GM18907 (cell line): Measurements from ENCODE around the gene TAX1BP3.

ENCODE experiments used
- ATAC-seq: cut with Tn5 transposase; IDR thresholded peaks from one replicate; pipeline ENCODE4 v1.9.1; 2021; ENCODE audit warnings: mild to moderate bottlenecking, moderate library complexity; ENCODE audit not compliant: unreplicated experiment

Gene TAX1BP3

DNA sequence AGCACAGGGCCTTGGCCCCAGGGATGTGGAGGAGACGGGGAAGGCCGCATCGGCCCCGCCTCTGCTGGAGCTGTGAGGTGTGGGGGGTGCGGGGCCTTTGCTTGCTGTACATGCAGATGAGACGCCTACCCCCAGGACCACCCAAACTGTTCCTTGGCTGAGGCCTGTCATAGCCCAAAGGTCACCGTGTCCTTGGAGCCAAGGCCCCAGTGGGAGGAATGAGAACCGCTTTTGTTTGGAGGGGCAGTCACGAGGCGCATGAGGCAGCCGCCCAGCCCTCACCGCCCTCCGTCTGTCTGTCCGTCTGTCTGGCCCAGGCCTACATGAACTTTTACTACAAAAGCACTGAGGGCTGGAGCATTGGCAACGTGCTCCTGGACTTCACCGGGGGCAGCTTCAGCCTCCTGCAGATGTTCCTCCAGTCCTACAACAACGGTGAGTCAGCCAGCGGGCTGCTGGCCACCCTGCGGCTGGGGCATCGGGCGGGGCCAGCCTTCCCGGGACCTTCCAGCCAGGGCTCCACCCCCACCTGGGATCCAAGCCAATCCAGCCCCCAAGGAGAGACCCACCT, 8.8 kb downstream of the TAX1BP3 start:
- ATAC-seq = no peak

DNA sequence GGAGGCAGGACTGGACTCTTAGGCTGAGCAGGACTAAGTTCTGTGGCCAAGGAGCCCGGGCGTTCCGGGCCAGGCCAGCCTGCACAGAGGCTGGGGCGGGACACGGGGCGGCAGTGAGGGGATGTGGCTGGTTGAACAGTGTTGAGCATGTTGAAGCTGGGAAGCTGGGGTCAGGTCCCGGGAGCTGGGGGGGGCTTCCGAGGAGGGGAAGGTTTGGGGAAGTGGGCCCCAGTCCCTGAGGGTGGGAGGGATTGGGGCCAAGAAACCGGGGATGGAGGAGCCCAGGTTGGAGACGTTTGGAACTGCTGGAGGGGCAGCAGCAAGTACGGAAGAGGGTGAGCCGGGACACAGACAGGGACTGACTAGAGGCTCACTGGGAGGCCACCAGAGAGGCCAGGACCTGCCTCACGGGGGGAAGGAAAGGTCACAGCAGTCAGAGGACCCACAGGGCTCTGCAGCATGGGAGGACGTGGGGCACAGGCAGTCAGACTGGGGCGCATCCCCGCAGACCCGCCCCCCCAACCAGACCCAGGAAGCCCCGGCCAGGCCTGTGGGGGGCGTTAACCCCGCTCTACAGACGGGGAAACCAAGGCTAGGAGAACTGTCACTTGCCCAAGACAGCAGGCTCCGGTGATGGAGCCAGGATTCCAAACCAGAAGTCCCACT, 9.5 kb downstream of the TAX1BP3 start:
- no peak for ATAC-seq

DNA sequence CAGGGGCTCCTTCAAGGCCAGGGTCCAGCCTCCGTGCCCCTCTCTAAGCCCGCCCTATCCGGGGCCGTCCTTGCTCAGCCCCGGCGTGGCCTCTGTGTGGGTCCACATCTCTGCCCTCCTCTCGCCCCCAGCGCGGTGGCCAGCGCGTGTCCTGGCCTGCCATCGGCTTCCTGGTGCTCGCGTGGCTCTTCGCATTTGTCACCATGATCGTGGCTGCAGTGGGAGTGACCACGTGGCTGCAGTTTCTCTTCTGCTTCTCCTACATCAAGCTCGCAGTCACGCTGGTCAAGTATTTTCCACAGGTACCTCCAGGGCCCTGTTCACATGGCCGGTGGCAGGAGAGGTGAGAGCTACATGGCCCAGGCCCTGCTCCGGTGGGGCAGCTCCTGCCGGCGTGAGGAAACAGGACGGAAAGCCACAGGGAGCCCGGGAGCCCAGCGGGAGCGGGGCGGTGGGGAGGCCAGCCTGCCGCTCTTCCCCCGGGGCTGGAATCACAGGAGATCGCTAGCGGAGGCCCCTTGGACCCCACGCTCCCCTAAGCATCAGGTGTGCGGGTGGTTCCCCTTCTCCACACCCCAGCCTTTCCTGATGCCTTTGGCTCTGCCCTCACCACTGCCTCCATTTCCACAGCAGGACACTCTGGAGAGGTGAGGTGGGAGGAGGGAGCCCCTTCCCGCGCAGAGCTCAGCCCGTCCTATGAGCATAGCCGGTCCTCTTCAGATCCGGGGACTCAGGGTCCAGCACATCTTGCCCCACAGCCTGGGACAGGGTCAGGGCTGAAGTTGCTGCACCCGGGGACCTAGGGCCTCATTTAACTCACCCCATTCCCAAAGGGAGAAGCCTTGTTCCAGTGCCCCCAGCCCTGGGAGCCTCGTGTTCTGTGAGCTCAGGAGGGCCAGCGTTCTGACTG, 10.2 kb downstream of the TAX1BP3 start:
- ATAC-seq = no peak

DNA sequence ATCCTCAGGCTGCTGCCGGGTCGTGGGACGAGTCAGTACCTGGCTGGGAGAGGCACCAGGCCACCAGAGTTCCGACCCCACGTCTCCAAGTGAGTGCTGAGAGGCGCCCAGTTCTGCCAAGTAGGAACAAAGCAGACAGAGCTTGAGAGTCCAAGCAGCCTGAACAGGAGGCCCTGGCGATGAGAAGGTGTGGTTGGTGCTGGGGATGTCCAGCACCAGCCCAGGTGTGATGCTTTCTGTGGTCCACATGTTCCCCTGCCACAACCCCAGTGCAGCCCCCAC, 10.8 kb downstream of the TAX1BP3 start:
- no peak for ATAC-seq

DNA sequence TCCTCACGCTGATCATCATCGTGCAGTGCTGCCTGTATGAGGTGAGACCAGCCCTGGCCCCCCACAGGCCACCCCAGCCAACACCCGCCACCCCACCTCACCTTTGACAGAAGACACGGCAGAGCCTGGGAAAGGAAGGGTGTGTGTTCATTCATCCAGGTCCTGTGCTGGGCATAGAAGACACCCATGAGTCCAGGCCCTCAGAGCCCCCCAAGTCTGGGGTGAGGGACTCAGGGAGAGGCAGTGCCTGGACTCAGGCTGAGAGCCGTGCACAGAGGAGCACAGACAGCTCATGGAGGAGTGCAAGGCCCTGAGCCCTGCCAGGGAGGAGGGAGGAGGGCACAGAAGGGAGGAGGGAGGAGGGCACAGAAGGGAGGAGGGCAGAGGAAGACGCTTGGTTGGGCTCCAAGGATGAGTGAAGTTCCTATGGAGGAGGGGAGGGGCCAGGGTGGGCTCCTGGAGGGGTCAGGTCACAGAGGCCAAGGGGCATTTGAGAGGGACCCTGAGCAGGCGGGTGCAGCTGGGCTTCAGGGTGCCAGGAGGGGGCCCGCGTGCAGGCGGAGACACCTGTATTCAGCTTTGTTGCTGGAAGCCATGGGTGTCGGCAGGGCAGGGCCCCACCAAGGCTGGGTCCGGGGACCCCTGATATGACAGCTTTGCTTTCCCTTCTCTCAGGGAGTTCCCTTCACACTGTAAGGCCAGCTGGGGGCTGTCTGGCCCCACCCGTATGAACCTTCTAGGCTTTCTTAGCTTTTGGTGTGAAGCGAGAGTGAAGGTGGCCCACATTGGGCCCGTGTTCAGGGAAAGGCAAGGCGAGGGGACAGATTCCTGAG, 11.4 kb downstream of the TAX1BP3 start:
- ATAC-seq = no peak

DNA sequence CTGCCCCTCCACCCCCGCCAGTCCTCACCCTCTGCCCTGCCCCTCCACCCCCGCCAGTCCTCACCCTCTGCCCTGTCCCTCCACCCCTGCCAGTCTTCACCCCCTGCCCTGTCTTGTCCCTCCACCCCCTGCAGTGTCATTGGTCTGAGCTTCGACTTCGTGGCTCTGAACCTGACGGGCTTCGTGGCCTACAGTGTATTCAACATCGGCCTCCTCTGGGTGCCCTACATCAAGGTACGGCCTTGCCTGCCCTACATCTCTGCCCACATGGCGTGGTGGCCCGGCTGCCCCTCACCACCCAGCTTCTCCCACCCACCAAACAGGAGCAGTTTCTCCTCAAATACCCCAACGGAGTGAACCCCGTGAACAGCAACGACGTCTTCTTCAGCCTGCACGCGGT, 12.0 kb downstream of the TAX1BP3 start:
- no peak for ATAC-seq

DNA sequence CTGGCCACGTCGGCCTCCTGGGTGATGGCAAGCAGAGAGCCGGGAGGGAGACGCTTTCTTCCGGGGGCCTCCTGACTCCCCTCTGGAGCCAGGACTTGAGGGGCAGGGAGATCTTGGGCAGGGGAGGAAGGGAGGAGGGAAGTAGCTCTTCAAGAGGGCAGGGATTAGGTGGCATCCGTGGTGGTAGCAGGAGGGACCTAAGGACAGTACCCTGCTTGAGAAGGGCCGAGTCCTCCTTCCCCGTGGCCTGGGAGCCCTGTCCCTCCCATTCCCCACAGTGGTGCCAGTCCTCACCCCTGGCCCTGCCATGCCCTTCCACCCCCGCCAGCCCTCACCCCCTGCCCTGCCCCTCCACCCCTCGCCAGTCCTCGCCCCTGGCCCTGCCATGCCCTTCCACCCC, 12.6 kb downstream of the TAX1BP3 start:
- no peak for ATAC-seq

DNA sequence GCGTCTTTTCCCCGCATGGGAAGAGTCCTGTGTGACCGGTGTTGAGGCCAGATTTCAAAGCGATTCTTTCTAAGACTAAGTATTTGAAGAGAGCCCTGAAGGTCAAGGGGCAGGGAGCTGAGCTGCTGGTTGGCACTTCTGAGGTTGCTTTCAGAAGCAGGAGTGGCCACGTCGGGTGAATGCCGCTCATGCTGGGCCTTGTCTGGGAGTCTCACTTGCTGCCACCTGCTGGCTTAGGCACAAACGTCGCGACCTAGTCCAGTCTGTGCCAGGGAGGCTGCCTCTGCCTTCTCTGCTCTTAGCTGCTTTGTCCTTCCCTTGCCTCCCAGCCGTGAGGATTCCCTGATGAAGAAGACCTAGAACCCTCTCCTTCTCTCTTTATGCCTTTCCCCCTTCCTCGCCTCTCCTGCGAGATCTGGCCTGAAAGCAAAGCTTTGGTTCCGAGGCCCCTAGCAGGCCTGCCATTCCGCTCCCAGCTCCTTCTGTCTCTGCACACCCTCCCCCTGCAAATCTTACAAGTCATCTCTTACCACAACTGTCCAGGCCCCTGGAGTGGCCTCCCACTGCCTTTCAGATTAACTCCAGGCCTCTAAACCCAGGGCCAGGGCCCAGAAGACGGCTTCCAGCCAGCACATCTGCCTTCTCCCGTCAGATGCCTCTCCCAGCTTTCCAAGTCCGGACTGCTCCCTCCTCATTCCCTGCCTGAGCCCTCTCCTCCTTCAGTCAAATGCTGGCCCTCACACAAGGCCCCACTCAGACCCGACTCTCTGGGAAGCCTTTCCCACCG, 20.4 kb downstream of the TAX1BP3 start:
- no peak for ATAC-seq

DNA sequence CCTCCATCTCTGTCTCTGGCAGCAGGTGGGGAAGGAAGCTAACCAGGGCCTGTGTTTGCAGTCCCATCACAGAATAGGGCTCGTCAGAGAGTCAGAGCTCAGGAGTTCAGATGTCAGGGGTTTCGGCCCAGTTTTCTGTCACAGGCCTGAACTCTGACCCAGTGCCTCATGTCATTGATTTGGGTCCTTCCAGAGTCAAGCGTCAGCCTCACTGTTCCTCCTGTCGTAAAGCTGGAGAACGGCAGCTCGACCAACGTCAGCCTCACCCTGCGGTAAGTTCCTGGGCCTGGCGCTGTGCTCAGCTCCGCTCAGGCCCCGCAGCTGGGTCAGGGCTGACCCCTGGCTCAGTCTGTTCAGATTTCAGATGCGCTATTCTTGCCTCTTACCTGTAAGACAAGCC, 21.1 kb downstream of the TAX1BP3 start:
- no peak for ATAC-seq

DNA sequence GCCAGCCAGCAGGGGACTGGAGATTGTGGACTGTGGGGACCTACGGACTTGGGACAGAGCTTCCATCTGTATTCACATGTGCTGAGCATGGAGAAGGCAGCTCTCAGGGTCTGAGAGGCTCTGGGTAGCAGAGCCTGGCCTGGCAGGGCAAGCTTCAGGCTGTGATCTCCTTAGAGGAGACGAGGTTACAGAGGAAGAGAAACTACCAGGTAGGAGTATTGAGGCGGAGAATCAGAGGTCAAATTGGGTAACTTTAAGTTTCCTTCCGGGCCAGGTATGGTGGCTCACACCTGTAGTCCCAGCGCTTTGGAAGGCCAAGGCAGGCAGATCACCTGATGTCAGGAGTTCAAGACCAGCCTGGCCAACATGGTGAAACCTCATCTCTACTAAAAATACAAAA, 23.1 kb downstream of the TAX1BP3 start:
- no peak for ATAC-seq

DNA sequence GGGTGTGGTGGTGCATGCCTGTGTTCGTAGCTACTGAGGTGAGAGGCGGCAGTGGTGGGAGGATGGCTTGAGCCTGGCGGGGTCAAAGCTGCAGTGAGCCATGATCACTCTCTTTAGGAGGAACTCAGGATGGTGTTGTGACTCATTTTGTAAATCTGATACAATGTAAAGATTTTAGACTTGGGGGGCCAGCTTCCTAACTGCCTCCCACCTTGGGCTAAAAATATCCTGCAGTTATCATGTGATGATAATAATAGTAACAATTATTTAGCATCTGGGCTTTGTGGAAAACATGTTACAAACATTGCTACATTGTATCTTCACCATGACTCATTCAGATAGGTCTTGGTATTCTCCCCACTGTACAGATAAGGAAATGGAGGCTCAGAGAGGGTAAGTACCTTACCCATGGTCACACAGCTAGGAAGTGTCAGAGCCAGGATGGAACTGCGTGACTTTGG, 24.5 kb downstream of the TAX1BP3 start:
- ATAC-seq = no peak

DNA sequence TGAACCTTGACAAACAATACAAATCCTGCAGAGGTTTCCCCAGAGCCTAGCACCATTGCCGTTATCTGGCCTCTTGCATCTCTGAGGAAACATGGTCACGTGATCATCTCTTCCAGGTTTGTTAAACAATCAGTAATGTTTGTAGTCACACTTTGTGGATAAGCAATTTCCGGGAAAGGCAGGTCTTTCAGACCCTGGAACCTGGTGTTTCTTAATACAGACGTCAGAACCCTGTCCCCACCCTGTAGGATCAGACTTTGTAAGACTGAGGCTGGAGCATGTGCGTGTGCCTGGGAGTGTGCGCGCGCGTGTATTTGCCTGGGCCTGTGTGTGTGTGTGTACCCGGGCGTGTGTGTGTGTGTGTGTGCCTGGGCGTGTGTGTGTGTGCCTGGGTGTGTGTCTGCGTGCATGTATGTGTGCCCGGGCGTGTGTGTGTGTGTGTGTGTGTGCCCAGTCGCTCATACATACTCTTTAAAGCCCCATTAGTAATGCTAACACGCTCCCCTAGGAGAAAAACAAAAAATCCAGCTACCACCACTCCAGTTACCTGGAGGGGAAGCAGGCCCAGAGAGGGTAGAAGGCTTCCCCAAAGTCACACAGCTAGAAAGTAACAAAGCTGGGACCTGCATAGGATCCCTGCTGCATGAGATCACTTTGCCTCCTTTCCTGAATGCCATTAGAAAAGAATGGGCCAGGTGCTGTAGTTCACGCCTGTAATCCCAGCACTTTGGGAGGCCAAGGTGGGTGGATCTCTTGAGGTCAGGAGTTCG, 26.5 kb downstream of the TAX1BP3 start:
- ATAC-seq = no peak

DNA sequence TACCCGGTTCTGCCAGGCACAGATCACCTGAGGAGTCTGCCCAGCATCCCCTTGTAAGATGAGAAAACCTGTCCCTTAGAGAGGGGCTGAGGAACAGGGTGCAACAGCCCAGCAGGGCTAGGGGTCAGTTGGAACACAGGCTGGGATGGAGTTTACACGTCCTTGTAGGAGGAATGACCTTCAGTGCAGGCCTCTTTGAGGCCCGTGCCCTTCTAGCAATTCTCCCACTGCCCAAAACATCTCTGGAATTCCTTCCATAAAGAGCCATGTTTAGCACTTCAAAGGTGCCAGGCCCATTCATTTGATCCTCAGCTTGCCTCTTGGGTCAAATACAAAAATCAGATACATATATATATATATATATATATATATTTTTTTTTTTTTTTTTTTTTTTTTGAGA, 27.4 kb downstream of the TAX1BP3 start:
- no peak for ATAC-seq

DNA sequence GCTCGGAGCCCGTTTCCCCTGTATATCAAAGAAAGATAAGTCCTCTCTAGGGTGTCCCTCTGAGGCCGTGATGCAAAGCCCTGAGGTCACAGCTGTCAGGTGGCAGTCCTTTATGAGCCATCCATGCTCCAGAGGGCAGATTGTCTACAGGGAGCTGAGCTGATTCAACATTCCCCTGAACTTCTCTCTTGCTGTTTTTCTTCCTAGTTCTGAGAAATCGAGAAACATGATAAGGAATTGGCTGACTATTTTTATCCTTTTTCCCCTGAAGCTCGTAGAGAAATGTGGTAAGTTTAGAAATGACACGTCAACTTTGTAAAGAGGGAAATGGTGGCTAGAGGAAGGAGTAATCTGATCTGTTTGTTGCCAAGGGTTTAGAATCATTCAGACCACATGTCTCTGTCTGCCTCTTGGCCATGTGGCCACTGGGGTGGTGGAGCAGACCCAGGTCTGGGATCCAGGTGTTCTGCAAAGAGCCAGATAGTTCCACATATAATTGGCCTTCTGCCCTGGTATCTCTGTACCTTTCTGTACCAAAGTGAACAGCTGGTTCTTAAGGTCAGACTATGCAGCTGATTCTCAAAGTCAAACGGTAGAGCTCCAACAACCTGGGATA, 28.3 kb downstream of the TAX1BP3 start:
- no peak for ATAC-seq

DNA sequence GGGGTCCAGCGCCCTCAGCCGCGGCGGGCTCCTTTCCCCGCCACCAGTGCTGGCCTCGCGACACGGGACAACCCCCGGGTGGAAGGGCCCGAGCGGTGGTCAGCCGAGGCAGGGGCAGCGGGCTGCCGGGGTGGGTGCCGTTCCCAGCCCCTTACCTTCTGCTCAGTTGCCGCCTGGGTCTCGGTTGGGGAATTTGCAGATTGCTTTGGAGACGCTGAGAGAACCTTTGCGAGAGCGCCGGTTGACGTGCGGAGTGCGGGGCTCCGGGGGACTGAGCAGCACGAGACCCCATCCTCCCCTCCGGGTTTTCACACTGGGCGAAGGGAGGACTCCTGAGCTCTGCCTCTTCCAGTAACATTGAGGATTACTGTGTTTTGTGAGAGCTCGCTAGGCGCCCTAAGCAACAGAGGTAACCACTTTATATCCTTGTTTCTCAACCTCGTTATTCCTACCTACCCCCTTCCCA, 31.4 kb downstream of the TAX1BP3 start:
- peak; percentile 17 for ATAC-seq

DNA sequence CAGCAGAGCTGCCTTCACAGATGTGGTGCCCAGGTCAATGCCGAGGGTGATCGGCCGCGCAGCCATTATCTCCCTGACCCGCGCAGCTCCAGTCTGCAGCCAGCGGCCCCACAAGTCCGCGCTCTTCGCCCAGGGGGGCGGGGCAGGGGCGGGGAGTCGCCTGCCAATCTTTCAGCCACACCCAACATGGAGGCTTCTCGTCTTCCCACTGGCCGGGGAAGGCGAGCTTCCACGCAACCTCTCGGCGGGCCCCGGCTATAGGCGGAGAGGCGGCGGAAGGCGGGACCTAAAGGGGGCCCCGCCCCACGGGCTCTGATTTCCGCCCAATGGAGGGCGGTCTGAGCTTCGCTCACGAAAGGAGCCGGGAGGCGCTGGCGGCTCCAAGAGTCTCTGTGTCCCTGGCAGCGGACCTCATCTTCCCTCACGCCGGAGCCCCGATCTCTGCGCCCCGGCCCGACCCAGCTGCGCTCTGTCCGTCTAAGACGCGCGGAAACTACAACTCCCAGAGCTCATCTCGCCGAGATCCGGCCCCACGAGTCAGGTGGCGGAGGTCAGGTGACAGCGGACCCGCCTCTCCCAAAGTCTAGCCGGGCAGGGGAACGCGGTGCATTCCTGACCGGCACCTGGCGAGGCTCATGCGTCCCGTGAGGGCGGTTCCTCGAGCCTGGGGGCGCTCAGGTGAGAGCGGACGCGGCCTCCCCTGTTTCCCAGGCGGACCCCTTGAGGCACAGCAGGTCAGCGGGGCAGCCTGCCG, 32.0 kb downstream of the TAX1BP3 start, which contains the start of the genes CTNS and SHPK:
CTNS (plus strand) TSS at position 607 of the 754 bp plus-strand sequence. CDS start 3,447 bp downstream, outside the sequence.
SHPK (minus strand) TSS at position 97 of the 754 bp plus-strand sequence; CDS start at position 66, 31 bp downstream.
- peak; percentile 93 for ATAC-seq

DNA sequence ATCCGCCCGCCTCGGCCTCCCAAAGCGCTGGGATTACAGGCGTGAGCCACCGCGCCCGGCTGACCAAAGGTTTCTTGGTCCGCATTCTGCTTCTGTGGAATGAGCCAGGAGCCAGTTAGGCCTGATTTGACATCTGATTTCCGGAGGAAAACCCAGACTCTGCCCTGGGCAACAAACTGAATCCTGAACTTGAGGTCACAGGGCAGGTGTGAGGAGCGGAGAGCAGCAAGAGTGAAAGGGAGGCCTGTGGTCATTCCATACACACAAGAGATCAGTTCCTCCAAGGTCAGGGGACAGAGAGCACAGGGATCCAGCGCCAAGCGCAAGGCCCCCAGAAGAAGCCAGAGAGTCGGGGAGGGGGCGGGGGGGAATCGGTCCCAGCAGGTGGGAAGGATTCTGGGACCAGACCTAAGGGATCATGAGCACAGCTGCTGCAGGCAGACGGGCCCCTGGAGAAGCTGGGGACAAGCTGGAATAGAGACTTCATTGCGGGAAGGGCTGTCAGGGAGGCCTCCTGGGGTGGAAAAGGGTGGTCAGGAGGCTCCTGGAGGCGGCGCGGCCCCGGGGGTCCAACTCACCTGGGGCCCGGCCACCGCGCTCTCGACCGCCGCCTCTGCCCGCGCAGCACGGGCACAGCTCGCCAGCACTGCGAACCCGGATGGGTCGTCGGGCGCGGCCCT, 32.8 kb downstream of the TAX1BP3 start:
- ATAC-seq = no peak

DNA sequence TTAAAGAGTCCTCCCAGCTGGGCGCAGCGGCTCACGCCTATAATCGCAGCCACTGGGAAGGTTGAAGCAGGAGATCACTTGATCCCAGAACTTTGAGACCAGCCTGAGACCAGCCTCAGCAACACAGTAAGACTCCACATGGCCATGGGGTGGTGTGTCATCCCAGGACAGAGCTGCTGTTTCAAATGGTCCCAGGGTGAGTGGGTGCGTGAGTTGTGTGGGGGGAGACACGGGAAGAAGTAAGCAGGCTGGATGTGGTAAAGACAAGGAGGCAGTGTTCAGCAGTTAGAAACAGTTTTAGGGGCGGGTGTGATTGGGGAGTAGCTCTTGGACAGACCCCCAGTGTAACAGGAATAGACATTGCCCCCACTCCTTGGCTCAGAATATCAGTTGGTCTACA, 36.1 kb downstream of the TAX1BP3 start:
- ATAC-seq = no peak
